Stimulated activated CD8-positive, alpha-beta memory T cell treated with anti-CD3 and anti-CD28 coated beads, Interleukin-15, amount 100 ng/mL, for 4 hours (primary cell): ENCODE measurements around the gene SLAMF7.
"Not testable (repeated sequence)": the region's sequence is repeated elsewhere in the genome, so short reads cannot be mapped to it uniquely, and the experiment has no call there.

Experiments
- DNase-seq, 2 donors: peaks; one replicate each; pipeline ENCODE4 v3.0.0-alpha.2; 2020; ENCODE audit warnings: low read depth in 2 of 2

SLAMF7 gene, protein sequence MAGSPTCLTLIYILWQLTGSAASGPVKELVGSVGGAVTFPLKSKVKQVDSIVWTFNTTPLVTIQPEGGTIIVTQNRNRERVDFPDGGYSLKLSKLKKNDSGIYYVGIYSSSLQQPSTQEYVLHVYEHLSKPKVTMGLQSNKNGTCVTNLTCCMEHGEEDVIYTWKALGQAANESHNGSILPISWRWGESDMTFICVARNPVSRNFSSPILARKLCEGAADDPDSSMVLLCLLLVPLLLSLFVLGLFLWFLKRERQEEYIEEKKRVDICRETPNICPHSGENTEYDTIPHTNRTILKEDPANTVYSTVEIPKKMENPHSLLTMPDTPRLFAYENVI

DNA sequence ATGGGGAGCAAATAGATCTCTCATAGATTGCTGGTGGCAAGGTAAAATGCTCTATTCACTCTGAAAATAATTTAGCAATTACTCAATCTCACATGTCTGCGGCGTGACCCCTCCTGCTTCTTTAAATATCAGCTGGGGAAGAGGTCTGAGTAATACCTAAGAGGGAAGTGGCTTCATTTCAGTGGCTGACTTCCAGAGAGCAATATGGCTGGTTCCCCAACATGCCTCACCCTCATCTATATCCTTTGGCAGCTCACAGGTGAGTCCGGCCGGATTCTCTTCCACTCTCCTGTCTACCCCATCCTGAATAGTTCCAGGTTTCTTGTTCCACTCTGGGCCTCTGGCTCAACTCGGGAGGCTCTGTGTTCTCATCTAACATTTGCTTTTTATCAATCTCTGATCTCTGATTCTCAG, at the start of gene SLAMF7:
Gene SLAMF7 (plus strand): TSS at position 150 of the 414 bp plus-strand sequence. CDS start 55 bp downstream, at position 205.
- peak in 1 of 2 donors; percentile 37 for DNase-seq

GRCh38 chr1:160692390-160692789, 46.7 kb upstream of the SLAMF7 start:
- DNase-seq = not testable (repeated sequence)

- no peak for DNase-seq
Observed at GRCh38 chr1:160702100-160702499, 36.9 kb upstream of the SLAMF7 start.

DNA sequence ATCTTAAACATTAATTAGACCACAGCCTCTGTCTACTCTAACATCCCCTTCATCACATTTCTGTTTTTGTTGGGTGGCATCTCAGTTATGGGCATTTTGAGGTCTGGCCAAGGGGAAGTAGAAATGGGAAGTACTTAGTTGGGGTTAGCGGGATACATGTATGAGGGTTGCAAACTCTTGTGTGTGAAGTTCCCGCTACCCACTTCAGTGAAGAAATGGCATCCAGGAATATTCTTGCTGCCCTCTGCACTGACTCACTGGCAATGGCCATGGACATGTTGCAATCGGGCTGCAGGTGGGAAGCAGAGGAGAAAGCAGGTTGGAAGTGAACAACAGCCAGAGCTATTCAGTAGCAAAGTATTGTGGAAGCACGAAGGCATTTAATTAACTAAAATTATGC, 34.8 kb upstream of the SLAMF7 start:
- DNase-seq = no peak

DNA sequence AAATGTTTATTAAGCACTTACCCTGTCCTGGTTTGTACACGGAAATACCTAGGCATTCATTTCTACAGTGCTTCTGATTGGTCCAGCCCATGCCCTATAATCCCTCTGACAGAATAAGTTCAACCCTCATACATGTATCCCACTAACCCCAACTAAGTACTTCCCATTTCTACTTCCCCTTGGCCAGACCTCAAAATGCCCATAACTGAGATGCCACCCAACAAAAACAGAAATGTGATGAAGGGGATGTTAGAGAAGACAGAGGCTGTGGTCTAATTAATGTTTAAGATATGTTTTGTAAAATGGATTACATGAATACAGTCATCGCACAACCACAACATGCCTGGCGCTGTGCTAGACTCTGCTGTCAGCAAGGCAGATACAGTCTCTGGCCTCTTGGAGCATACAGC, 33.8 kb upstream of the SLAMF7 start:
- DNase-seq = not testable (repeated sequence)

GRCh38 chr1:160705742-160706141, 33.3 kb upstream of the SLAMF7 start:
- DNase-seq = no peak

DNA sequence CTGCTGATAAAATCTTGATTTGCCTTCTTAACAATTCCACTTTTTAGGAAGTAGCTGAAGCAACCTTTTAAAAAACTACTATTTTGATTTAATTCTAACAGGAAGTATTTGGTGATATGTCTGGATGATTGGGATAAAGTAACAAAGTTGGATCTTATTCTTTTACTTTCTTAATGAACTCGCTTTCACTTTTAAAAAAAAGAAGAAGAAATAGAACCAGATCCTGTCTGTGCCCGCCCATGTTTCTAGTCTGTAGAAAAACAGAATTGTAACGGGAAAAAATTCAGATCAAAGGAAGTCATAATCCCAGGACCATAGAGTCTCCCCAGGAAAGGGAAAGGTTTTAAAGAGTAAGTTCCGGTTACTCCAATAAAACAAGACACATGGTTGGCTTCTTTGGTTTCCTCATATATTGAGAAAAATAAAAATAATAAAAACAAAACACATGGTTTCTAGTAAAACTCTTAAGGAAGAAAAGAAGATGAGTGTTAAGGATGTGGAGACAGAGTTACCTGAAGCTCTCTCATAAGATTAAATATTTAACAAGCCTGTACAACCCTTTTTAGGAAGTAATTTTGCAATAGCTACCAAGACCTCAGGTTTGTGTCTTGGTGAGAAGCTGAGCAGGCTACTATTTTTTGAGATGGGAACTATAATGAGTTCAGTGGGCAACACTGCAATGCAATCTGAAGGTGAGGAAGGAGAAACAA, 32.4 kb upstream of the SLAMF7 start:
- no peak for DNase-seq

- DNase-seq = no peak
Observed at GRCh38 chr1:160707236-160708064, 31.6 kb upstream of the SLAMF7 start.

GRCh38 chr1:160708118-160708517, 30.9 kb upstream of the SLAMF7 start:
- no peak for DNase-seq

- DNase-seq = no peak
Observed at GRCh38 chr1:160708801-160709200, 30.2 kb upstream of the SLAMF7 start.

GRCh38 chr1:160709715-160710114, 29.3 kb upstream of the SLAMF7 start:
- no peak for DNase-seq

GRCh38 chr1:160710517-160711252, 28.4 kb upstream of the SLAMF7 start:
- no peak for DNase-seq

DNA sequence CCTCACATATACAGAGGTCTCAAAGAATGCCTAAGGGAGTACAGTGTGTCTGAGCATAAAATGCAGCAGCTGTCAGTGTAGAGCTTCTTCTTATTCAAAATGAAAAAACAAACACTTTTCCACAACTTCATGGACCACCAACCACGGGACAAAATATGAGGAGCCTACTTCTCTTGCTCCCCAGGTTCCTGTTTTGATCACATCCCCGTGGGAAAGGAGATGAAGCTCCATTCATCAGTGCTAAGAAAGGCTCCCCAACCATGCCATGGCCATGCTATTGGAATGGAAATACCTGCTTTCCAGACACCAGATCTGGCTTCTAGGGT, 27.8 kb upstream of the SLAMF7 start:
- no peak for DNase-seq

- peak in 1 of 2 donors; percentile 38 for DNase-seq
Observed at GRCh38 chr1:160711602-160712311, 27.3 kb upstream of the SLAMF7 start, which contains the start of gene CD48. TSS of gene CD48 (minus strand) at chr1:160711822. CDS start at chr1:160711763, 59 bp downstream.

GRCh38 chr1:160712525-160713080, 26.4 kb upstream of the SLAMF7 start:
- DNase-seq = not testable (repeated sequence)

DNA sequence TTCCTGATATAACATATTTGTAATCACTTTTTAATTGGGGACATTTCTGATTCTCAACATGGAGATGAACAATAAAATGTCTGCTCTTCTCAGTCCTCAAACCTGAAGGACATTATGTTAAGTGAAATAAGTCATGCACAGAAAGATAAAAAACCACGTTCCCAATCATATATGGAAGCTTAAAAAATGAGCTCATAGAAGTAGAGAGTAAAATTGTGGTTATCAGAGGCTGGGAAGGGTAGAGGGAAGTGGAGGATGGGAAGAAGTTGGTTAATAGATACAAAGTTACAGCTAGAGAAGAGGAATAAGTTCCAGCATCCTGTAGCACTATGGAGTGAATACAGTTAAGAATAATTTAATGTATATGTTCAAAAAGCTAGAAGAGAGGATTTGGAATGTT, 25.9 kb upstream of the SLAMF7 start:
- no peak for DNase-seq

- not testable (repeated sequence) for DNase-seq
Observed at GRCh38 chr1:160714034-160714648, 24.9 kb upstream of the SLAMF7 start.

DNA sequence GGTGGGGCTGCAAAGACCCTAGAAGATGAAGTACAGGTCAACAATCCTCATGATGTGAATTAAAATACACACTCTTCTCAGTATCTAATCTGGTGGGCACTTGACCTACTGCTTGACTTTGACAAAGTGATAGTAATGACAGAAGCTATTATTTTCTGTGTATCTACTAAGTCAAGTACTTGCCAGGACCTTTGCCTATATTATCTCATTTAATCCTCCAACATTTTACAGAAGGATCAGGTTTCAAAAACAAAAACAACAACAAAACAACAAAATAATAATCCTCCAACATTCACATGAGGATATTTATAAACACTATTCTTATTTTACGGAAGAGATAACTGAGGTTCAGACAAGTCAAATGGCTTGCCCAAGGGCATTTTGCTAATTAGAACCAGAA, 23.0 kb upstream of the SLAMF7 start:
- DNase-seq = no peak

GRCh38 chr1:160717306-160717705, 21.7 kb upstream of the SLAMF7 start:
- DNase-seq = no peak

DNA sequence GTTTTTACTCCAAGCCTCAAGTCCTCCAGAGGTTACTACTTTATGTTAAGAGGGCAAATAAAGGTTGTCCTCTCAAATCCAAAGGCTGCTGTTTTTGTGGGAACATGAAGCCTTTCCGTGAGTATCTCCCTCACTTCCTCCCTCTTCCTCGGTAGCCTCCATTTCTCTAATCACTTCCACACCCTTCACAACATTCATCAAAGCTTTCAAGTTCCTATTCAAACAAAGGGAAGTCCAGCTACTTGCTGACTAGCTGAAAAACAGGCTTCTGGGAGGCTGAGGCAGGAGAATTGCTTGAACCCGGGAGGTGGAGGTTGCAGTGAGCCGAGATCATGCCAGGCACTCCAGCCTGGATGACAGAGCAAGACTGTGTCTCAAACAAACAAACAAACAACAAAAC, 20.8 kb upstream of the SLAMF7 start:
- no peak for DNase-seq
